Measurements from ENCODE around the gene EHD2.
"Not testable (repeated sequence)": the region's sequence is repeated elsewhere in the genome, so short reads cannot be mapped to it uniquely, and the experiment has no call there.

The EHD2 gene

GRCh38 chr19:47754206-47755064 is 41.2 kb downstream of the EHD2 start:
- DNase-seq = no peak

DNA sequence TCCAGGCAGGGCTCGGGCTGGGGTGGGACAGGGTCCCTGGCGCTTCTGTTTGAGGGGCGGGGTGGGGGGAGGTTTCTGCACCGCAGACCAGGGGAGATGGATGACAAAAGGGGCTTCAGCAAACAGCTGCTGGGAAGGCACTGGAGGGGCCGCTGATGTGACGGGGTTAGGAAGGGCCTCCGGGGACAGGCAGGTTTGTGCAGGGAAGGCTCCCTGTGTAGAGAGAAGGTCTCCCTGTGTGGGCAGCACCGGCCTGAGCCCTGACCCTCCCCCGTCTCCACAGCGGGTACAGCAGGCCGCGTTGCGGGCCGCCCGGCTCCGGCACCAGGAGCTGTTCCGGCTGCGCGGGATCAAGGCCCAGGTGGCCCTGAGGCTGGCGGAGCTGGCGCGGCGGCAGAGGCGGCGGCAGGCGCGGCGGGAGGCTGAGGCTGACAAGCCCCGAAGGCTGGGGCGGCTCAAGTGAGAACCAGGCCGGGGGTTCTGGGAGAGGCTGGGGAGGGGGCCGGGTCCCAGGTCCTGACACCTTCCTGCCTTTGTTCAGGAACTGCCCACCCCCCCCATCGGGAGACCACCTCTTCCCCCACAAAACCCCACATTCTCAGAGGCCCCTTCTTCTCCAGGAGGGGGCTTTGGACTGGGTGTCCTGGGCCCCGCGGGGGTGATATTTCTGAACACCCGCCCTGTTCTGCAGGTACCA is 42.0 kb downstream of the EHD2 start:
- DNase-seq = no peak

GRCh38 chr19:47755762-47756626 is 42.8 kb downstream of the EHD2 start:
- no peak for DNase-seq

DNA sequence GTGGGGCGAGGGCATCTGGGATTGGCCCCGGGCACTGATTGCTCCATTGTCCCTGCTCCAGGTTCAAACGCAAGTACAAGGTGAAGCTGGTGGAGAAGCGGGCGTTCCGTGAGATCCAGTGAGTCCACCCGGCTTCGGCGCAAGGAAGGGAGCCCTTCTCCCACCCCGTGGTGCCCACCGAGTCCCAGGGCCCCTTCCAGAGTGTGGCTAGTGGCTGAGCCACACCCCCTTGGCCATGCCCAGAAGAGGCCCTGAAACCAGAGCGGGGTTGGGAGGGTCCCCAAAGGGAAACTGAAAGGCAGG is 43.4 kb downstream of the EHD2 start:
- no peak for DNase-seq

DNA sequence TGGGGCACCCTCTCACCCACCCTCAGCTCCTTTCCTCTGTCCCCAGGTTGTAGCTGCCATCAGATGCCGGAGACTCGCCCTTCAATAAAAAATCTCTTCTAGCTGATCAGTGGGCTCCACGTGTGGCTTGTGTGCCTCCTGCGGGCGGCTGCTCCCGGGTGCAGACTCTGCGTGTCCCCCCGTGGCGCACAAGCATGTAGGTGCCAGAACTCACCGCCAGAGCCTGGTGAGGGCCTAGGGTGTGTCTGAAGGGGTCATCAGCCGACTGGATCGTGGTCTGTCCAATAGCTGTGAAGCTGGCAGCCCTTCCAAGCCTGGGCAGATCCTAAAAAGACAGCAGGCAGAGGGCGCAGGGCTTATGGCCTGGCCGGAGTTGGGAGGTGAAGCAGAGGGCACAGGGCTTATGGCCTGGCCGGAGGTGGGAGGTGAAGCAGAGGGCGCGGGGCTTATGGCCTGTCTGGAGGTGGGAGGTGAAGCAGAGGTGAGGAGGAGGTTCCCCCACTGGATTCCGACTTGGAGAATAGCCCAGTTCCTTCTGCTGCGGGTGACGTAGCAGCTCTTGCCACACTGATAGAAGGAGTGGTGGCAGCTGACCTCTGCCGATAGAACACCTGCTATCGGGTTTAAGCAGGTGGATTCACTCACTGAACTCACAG is 43.9 kb downstream of the EHD2 start:
- DNase-seq = no peak

- no peak for DNase-seq
These were observed 44.6 kb downstream of the EHD2 start for GRCh38 chr19:47757617-47758442.

- no peak for DNase-seq
These were observed 45.2 kb downstream of the EHD2 start for GRCh38 chr19:47758443-47758804.

GRCh38 chr19:47760632-47760999 is 47.4 kb downstream of the EHD2 start:
- DNase-seq = no peak

GRCh38 chr19:47761566-47761965 is 48.3 kb downstream of the EHD2 start:
- no peak for DNase-seq

GRCh38 chr19:47762151-47762550 is 48.9 kb downstream of the EHD2 start:
- DNase-seq = no peak

DNA sequence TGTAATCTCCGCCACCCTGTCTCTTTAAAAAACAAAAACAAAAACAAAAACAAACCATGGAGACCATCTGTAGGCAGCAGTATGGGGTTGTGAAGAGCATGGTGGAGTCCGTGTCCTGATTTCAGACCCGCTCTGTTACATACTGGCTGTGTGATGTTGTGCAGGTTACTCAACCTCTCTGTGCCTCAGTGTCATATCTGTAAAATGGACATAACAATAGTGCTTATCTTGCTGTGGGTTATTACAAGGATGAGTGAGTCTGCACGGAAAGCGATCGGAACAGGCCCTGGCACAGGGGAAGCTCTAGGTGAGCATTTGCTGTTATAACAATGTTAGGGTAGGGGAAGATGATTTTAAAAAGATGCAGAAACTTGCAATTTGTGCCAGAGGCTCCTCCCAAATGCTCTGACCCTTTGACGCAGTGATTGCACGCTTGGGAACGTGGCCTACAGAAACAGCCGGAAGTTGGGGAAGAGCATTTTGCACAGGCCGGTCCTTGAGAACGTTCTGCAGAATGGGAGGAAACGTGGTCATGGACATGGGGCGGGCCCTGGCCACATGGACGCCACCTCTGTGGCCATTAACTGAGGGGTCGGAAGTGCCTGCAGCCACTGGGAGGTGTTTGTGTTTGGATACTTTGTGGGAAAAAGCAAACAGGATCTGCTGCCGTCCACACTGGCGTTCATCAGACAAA is 49.5 kb downstream of the EHD2 start:
- DNase-seq = no peak

DNA sequence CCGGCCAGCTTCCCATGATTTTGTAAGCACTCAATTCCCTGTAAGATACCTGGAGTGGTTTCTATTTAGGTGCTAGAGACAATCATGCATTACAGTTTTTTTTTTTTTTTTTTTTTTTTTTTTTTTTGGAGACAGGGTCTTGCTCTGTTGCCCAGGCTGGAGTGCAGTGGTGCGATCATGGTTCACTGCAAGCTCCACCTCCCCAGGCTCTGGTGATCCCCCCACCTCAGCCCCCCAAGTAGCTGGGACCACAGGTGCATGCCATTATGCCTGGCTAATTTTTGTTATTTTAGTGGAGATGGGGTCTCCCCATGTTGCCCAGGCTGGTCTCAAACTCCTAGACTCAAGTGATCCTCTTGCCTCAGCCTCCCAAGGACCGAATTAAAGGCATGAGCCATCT is 51.5 kb downstream of the EHD2 start:
- not testable (repeated sequence) for DNase-seq

DNA sequence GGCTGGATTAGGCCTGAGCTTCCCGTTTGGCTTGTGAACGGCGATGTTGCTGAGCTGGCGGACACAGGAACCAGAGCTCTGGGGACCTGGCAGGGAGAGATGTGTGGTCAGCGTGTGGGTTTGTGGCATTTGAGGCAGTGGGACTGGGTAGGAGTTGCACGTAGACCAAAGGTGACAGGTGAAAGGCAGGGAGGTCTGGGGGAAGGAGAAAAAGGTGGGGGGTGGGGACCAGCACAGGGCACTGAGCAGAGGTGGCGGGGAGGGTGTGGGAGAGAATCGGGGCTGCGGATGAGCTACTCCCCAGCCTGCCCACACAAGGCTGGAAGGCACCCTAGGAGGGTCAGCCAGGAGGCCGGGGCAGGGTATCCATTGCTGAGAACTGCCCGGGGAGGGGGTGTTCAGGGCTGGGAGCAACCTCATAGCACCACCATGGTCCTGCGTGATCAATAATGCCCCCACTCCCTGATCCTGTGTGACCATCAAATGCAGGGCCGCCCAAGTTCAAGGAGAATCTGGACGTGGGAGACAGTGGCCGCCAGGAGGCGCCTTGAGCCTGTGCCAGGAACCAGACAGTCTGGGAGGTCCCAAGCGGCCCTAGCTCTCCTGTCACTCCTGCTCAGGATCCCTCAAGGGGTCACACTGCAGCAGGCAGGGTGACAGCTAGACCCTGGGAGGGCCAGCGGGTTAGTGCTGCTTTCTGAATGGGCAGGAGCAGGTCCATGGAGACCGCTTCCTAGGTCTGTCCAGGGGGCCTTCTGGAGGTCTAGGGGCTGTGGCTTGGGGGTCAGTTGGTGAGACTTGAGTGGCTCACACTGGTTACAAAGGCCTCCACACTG is 52.5 kb downstream of the EHD2 start:
- no peak for DNase-seq

- no peak for DNase-seq
These were observed 53.1 kb downstream of the EHD2 start for GRCh38 chr19:47766359-47766620.

DNA sequence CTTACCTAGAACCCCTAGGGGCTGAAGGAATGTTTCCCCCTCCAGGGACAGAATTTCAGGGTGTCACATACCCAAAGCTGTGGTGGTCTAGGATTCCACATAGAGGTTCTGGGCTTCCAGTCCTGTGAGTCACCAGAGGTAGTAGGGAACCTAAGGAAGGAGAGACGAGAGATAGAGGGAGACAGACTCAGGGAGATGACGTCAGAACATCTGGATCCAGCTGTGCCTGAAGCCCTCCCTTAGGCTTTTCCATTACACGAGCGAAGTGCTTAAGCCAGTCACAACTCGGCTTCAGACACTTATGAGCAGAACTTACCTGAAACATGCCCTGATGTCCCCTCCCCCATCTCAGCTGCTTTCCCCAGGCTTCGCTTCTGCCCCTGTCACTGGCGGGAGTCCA is 53.4 kb downstream of the EHD2 start:
- DNase-seq = no peak

DNA sequence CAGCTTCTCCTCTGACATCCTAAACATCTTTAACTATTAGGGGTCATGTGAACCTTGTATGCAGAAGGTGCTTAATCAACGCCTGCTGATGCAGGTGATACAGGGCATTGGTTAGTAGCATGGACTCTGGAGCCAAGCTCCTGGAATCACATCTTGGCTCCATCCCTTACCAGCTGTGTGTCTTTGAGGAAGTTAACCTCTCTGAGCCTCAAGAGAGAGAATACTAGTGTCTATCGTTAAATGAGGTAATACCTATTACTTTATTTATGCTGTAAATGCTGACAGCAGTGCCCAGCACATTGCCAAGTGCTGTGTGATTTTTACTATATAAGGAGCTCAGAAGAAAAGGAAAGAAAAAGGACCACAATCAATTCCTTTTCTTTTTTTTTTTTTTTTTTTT is 54.1 kb downstream of the EHD2 start:
- DNase-seq = no peak

DNA sequence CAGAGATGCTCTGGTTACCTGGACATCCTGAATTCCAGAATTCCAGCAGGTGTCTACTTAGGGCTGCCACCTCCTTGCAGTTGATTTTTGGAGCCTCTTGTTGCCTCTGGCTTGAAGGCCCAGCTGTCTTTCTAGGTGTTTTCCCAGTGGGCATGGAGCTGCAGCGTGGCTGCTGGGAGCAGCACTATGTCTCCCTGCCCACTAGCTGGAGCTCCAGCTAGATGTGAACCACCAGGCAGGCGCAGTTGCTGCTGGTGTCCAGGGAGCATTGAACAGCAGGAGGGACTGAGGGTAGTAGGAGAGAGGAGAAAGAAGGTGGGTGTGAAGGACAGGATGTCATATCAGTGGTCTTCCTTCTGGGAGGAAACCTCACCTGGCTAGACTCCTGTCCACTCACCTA is 55.4 kb downstream of the EHD2 start:
- no peak for DNase-seq

DNA sequence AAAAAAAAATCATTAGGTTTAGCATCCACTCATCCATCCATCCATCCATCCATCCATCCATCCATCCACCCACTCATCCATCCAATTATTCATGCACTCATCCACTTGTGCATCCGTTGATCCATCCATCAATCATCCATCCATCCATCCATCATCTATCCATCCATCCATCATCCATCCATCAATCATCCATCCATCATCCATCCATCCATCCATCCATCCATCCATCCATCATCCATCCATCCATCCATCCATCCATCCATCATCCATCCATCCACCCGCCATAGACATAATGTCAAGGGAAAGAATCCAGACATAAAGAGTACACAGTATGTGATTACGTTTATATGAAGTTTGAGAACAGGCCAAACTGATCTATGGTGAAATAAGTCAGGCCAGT is 56.3 kb downstream of the EHD2 start:
- no peak for DNase-seq

DNA sequence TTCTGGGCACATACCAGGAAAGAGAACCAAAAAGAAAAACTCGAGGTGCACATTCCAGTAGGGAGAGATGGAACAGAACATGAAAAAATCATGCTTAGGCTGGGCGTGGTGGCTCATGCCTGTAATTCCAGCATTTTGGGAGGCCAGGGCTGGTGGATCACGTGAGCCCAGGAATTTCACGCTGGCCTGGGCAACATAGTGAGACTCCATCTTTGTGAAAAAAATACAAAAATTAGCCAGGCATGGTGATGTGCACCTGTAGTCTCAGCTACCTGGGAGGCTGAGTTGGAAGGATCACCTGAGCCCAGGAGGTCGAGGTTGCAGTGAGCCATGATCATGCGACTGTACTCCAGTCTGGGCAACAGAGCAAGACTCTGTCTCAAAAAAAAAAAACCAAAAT is 58.1 kb downstream of the EHD2 start:
- DNase-seq = not testable (repeated sequence)

GRCh38 chr19:47776568-47776967 is 63.3 kb downstream of the EHD2 start:
- no peak for DNase-seq

Data from activated CD4-positive, alpha-beta T cell treated with anti-CD3 and anti-CD28 coated beads for 1 hour (primary cell).